AG09309 (cell line): ENCODE measurements around the gene PLD1.

Experiments used
- DNase-seq: peaks from one replicate; pipeline ENCODE4 v3.0.0-alpha.2; 2010; ENCODE audit warnings: low read depth
- H3K4me3 ChIP-seq: 2 replicates; pipeline ENCODE4 v1.5.1; 2011; ENCODE audit warnings: mild to moderate bottlenecking, low read depth, low read length, moderate library complexity; ENCODE audit not compliant: control insufficient read depth
- CTCF ChIP-seq: IDR thresholded peaks from 2 replicates; pipeline ENCODE4 v1.5.1; 2011; ENCODE audit warnings: mild to moderate bottlenecking, low read depth, low read length, inconsistent platforms; ENCODE audit not compliant: insufficient read depth, control insufficient read depth; ENCODE audit errors: missing control alignments

The PLD1 gene

GRCh38 chr3:171677706-171678105, 132.6 kb downstream of the PLD1 start:
- DNase-seq = no peak
- H3K4me3 ChIP-seq = no peak overlapping the region
- no peak for TF ChIP-seq CTCF

GRCh38 chr3:171676601-171677175, 133.6 kb downstream of the PLD1 start:
- no peak overlapping the region for H3K4me3 ChIP-seq
- DNase-seq = no peak
- no peak for TF ChIP-seq CTCF

GRCh38 chr3:171673951-171674350, 136.3 kb downstream of the PLD1 start:
- no peak overlapping the region for H3K4me3 ChIP-seq

GRCh38 chr3:171672538-171672937, 137.7 kb downstream of the PLD1 start:
- H3K4me3 ChIP-seq = no peak overlapping the region
- no peak for DNase-seq
- no peak for TF ChIP-seq CTCF

More at GRCh38 chr3:171673951-171674350, 136.3 kb downstream of the PLD1 start:
- DNase-seq = no peak
- TF ChIP-seq CTCF = no peak

GRCh38 chr3:171672124-171672523, 138.2 kb downstream of the PLD1 start:
- no peak overlapping the region for H3K4me3 ChIP-seq
- DNase-seq = no peak
- no peak for TF ChIP-seq CTCF

- no peak for DNase-seq
- no peak overlapping the region for H3K4me3 ChIP-seq
- no peak for TF ChIP-seq CTCF
Measured at GRCh38 chr3:171671709-171672108, 138.6 kb downstream of the PLD1 start.

- H3K4me3 ChIP-seq = no peak overlapping the region
- no peak for DNase-seq
- TF ChIP-seq CTCF = no peak
Measured at GRCh38 chr3:171666516-171666915, 143.8 kb downstream of the PLD1 start.
